MM.1S (cell line): ENCODE data around the gene LRRC10B.

Experiments
- EZH2 ChIP-seq: fragments of 300-600 bp; sonication (generic); optimal IDR thresholded peaks from 2 replicates; pipeline ENCODE3; 2017; ENCODE audit warnings: low read depth, mild to moderate bottlenecking, antibody characterized with exemption, low read length, mixed read lengths
- EZH2phosphoT487 ChIP-seq: fragments of 300-600 bp; sonication (generic); IDR thresholded peaks from 2 replicates; pipeline ENCODE4 v1.6.1; 2018; ENCODE audit warnings: antibody characterized with exemption, low read length
- TF ChIP-seq, protein P1 (sequence below): fragments of 300-600 bp; sonication (generic); IDR thresholded peaks from 2 replicates; pipeline ENCODE4 v1.5.1; 2016; ENCODE audit warnings: antibody characterized with exemption, low read length, mixed read lengths

DNA sequence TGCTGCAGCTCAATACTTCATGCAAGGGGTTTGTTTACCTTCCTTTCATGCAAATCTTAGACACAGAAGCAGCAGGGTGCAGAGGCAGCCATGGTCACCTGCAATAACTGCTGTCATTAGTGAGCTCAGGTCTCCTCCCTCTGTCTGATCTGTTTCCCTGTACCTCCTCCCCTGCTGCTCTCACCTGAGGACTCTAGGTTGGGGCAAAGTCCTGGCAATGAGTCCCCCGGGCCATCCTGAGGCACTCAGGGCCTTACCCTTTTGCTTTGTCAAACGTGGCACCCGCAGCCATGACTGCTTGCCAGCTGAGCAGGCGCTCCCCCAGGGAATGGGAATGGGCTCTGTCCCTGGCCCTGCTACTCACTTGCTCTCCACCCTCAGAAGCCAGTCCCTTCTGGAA is 3.9 kb downstream of the LRRC10B start:
- TF ChIP-seq, protein P1, sequence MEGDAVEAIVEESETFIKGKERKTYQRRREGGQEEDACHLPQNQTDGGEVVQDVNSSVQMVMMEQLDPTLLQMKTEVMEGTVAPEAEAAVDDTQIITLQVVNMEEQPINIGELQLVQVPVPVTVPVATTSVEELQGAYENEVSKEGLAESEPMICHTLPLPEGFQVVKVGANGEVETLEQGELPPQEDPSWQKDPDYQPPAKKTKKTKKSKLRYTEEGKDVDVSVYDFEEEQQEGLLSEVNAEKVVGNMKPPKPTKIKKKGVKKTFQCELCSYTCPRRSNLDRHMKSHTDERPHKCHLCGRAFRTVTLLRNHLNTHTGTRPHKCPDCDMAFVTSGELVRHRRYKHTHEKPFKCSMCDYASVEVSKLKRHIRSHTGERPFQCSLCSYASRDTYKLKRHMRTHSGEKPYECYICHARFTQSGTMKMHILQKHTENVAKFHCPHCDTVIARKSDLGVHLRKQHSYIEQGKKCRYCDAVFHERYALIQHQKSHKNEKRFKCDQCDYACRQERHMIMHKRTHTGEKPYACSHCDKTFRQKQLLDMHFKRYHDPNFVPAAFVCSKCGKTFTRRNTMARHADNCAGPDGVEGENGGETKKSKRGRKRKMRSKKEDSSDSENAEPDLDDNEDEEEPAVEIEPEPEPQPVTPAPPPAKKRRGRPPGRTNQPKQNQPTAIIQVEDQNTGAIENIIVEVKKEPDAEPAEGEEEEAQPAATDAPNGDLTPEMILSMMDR: no peak
- TF ChIP-seq EZH2 (no peak), EZH2phosphoT487 (no peak)
